ENCODE data around the gene TANC1. TPM values are rescaled to one million over a fixed set of nuclear protein-coding genes. Genes with fewer than 3 reads are reported as not detected.

The TANC1 gene
- total and polyA plus RNA-seq, 5 donors: 22.8 to 75.8 (median 46.5) TPM

DNA sequence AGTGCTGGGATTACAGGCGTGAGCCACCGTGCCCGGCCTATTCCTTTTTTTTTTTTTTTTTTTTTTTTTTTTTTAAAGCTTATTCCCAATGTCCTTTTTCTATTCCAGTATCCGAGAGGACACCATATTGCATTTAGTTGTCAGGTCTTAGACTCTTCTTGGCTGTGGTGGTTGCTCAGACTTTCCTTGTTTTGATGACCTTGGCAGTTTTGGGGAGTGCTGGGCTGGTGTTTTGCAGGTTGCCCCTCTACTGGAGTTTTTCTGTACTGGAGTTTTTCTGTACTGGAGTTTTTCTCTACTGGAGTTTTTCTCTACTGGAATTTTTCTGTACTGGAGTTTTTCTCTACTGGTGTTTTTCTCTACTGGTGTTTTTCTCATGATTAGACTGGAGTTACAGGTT is 149.2 kb downstream of the TANC1 start:
- H3K4me3 ChIP-seq (ENCODE audit: low read length): no peak overlapping the region
- WGBS: 96% methylated on average over 4 of the region's 4 CpGs
- intact Hi-C loops (cut with DNase I): loop anchor here (2.0 to 10.0 kb wide), 7 partner anchors 73 to 217 kb away; partner anchors contain the start of gene TANC1 (in 2 of the 4)
- H3K4me1 ChIP-seq (ENCODE audit: control insufficient read depth, insufficient read depth, low read length): peaks cover 3% of the 10 kb centered on the region
- ATAC-seq (no peak), DNase-seq (no peak)
- no peaks in the 10 kb centered on the region for H3K9me3 ChIP-seq (ENCODE audit: control insufficient read depth, low read length)
- H3K27ac ChIP-seq (ENCODE audit: low read length): no peak overlapping the region
- H3K27me3 ChIP-seq (ENCODE audit: control insufficient read depth, insufficient read depth): no peaks in the 10 kb centered on the region

GRCh38 chr2:159118115-159118858 is 149.8 kb downstream of the TANC1 start:
- DNase-seq: peak; percentile 84 to 96 (median 92)
- intact Hi-C loops (cut with DNase I): loop anchor here (2.0 to 10.0 kb wide), 7 partner anchors 73 to 217 kb away; partner anchors contain the start of gene TANC1 (in 2 of the 4)
- Histone ChIP-seq H3K27ac (ENCODE audit: low read length) (no peak overlapping the region), H3K27me3 (ENCODE audit: control insufficient read depth, insufficient read depth) (no peaks in the 10 kb centered on the region), H3K9me3 (ENCODE audit: control insufficient read depth, low read length) (no peaks in the 10 kb centered on the region), H3K4me1 (ENCODE audit: control insufficient read depth, insufficient read depth, low read length) (peaks cover 4% of the 10 kb centered on the region), H3K4me3 (ENCODE audit: low read length) (no peak overlapping the region)
- ATAC-seq: peak; percentile 87 to 92
- 42% methylated on average over 11 of the region's 11 CpGs for WGBS

GRCh38 chr2:159118859-159119500 is 150.5 kb downstream of the TANC1 start:
- intact Hi-C loops (cut with DNase I): loop anchor here (2.0 to 10.0 kb wide), 7 partner anchors 74 to 218 kb away; partner anchors contain the start of gene TANC1 (in 2 of the 4)
- Histone ChIP-seq H3K27ac (ENCODE audit: low read length) (peak overlapping the region; percentile 90), H3K4me3 (ENCODE audit: low read length) (no peak overlapping the region), H3K9me3 (ENCODE audit: control insufficient read depth, low read length) (no peaks in the 10 kb centered on the region), H3K27me3 (ENCODE audit: control insufficient read depth, insufficient read depth) (no peaks in the 10 kb centered on the region), H3K4me1 (ENCODE audit: control insufficient read depth, insufficient read depth, low read length) (peaks cover 4% of the 10 kb centered on the region)
- ATAC-seq (peak in 1 of 2 donors; percentile 31), DNase-seq (no peak)
- 47% methylated on average over 2 of the region's 2 CpGs for WGBS

- H3K9me3 ChIP-seq (ENCODE audit: control insufficient read depth, low read length): no peaks in the 10 kb centered on the region
- DNase-seq: peak in 1 of 3 donors; percentile 38
- WGBS: 59% methylated on average over 8 of the region's 8 CpGs
- peak overlapping the region; percentile 72 for H3K27ac ChIP-seq (ENCODE audit: low read length)
- intact Hi-C loops (cut with DNase I): loop anchor here (2.0 to 10.0 kb wide), 7 partner anchors 75 to 219 kb away; partner anchors contain the start of gene TANC1 (in 2 of the 4)
- no peaks in the 10 kb centered on the region for H3K27me3 ChIP-seq (ENCODE audit: control insufficient read depth, insufficient read depth)
- H3K4me3 ChIP-seq (ENCODE audit: low read length): no peak overlapping the region
- peak; percentile 69 to 74 for ATAC-seq
- peaks cover 7% of the 10 kb centered on the region for H3K4me1 ChIP-seq (ENCODE audit: control insufficient read depth, insufficient read depth, low read length)
Measured at GRCh38 chr2:159119652-159120257, 151.3 kb downstream of the TANC1 start.

GRCh38 chr2:159123786-159124185 is 155.3 kb downstream of the TANC1 start:
- no peak overlapping the region for H3K27ac ChIP-seq (ENCODE audit: low read length)
- intact Hi-C loops (cut with DNase I): no loop called here
- DNase-seq: no peak

DNA sequence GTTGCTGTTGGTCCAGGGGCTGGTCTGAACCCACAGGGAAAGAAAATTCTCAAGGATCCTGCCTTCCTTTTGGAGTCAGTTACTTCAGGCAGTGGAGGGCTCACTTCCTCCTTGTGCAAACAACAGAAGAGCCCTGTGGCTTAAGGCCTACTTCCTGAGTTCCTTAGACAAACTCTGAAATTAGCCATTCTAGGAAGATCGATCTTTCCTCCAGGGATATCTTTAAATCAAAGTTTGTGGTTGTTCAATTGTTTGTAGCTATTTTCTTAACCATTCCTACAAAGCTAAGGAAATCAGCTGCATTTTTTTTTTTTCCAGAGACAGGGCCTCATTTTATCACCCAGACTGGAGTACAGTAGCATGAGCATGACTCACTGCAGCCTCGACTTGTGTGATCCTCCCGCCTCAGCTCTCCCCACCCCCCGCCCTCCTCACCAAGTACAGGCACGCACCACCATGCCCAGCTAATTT is 156.0 kb downstream of the TANC1 start:
- Histone ChIP-seq H3K27ac (ENCODE audit: low read length) (peak overlapping the region; percentile 73), H3K4me3 (ENCODE audit: low read length) (no peak overlapping the region), H3K4me1 (ENCODE audit: control insufficient read depth, insufficient read depth, low read length) (peaks cover 17% of the 10 kb centered on the region), H3K27me3 (ENCODE audit: control insufficient read depth, insufficient read depth) (no peaks in the 10 kb centered on the region), H3K9me3 (ENCODE audit: control insufficient read depth, low read length) (no peaks in the 10 kb centered on the region)
- intact Hi-C loops (cut with DNase I): no loop called here
- 27% methylated on average over 5 of the region's 5 CpGs for WGBS
- no peak for DNase-seq
- peak; percentile 66 to 76 for ATAC-seq

More at GRCh38 chr2:159123786-159124185, 155.3 kb downstream of the TANC1 start:
- no peaks in the 10 kb centered on the region for H3K27me3 ChIP-seq (ENCODE audit: control insufficient read depth, insufficient read depth)
- no peaks in the 10 kb centered on the region for H3K9me3 ChIP-seq (ENCODE audit: control insufficient read depth, low read length)
- H3K4me3 ChIP-seq (ENCODE audit: low read length): no peak overlapping the region
- H3K4me1 ChIP-seq (ENCODE audit: control insufficient read depth, insufficient read depth, low read length): peaks cover 17% of the 10 kb centered on the region
- WGBS: 90% methylated on average over 9 of the region's 9 CpGs
- ATAC-seq: no peak

DNA sequence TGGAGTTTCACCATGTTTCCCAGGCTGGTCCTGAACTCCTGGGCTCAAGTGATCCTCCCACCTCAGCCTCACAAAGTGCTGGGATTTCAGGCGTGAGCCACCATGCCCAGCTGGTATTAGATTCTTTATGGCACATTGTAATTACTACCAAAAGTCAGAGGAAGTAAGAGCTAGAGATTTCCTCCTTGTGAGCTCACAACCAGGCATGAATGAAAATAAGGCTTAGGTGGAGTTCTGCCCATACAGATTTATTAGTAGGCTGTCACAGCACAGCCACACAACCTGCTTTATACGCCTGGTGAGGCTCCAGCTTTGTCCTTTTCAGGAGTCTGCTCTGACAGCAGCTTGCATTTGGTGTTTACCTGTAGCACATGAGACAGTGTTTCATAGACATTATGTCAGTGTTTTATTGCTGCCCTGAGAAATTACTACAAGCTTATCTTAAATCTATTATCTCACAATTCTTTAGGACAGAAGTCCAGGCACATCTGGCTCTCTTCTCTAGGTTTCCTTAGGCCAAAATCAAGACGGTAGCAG is 156.6 kb downstream of the TANC1 start:
- DNase-seq: no peak
- Histone ChIP-seq H3K4me3 (ENCODE audit: low read length) (no peak overlapping the region), H3K27me3 (ENCODE audit: control insufficient read depth, insufficient read depth) (no peaks in the 10 kb centered on the region), H3K27ac (ENCODE audit: low read length) (peak overlapping the region; percentile 1), H3K9me3 (ENCODE audit: control insufficient read depth, low read length) (no peaks in the 10 kb centered on the region), H3K4me1 (ENCODE audit: control insufficient read depth, insufficient read depth, low read length) (peaks cover 17% of the 10 kb centered on the region)
- 52% methylated on average over 3 of the region's 3 CpGs for WGBS
- no peak for ATAC-seq
- intact Hi-C loops (cut with DNase I): no loop called here

GRCh38 chr2:159125858-159126257 is 157.4 kb downstream of the TANC1 start:
- no peak for DNase-seq
- intact Hi-C loops (cut with DNase I): no loop called here
- 89% methylated on average over 4 of the region's 4 CpGs for WGBS
- Histone ChIP-seq H3K4me1 (ENCODE audit: control insufficient read depth, insufficient read depth, low read length) (peaks cover 21% of the 10 kb centered on the region), H3K27ac (ENCODE audit: low read length) (no peak overlapping the region), H3K27me3 (ENCODE audit: control insufficient read depth, insufficient read depth) (no peaks in the 10 kb centered on the region), H3K4me3 (ENCODE audit: low read length) (no peak overlapping the region), H3K9me3 (ENCODE audit: control insufficient read depth, low read length) (no peaks in the 10 kb centered on the region)
- no peak for ATAC-seq

- H3K27me3 ChIP-seq (ENCODE audit: control insufficient read depth, insufficient read depth): no peaks in the 10 kb centered on the region
- intact Hi-C loops (cut with DNase I): no loop called here
- no peak for ATAC-seq
- WGBS: 34% methylated on average over 2 of the region's 2 CpGs
- no peak overlapping the region for H3K4me3 ChIP-seq (ENCODE audit: low read length)
- H3K27ac ChIP-seq (ENCODE audit: low read length): no peak overlapping the region
- H3K9me3 ChIP-seq (ENCODE audit: control insufficient read depth, low read length): no peaks in the 10 kb centered on the region
- no peak for DNase-seq
- H3K4me1 ChIP-seq (ENCODE audit: control insufficient read depth, insufficient read depth, low read length): peaks cover 22% of the 10 kb centered on the region
Measured at GRCh38 chr2:159126432-159127022, 158.1 kb downstream of the TANC1 start.

DNA sequence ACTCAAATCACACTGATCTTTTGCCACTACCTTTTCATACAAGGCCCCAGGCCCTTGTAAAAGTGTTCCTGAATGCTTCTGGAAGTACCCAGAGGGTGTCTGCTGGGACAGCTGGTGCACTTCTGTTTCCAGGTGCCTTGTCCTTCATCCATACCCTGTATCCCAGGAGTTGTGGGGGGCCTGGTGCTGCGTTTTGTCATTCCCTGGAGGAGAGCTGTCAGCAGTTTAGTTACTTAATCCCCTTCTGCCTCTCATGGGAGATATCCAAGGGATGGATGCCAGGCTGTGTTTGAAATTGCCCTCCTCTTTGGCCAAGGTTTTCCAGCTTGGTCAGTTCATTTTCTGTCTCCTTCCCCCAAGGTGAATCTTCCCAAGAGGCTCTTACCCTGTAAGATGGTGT is 159.8 kb downstream of the TANC1 start:
- H3K4me3 ChIP-seq (ENCODE audit: low read length): no peak overlapping the region
- intact Hi-C loops (cut with DNase I): no loop called here
- peaks cover 22% of the 10 kb centered on the region for H3K4me1 ChIP-seq (ENCODE audit: control insufficient read depth, insufficient read depth, low read length)
- DNase-seq: peak in 1 of 3 donors; percentile 23
- H3K9me3 ChIP-seq (ENCODE audit: control insufficient read depth, low read length): no peaks in the 10 kb centered on the region
- H3K27ac ChIP-seq (ENCODE audit: low read length): peak overlapping the region; percentile 79
- peak; percentile 25 to 41 for ATAC-seq
- H3K27me3 ChIP-seq (ENCODE audit: control insufficient read depth, insufficient read depth): no peaks in the 10 kb centered on the region
- 39% methylated on average over 1 of the region's 1 CpG for WGBS
